OCI-LY1 (cell line): ENCODE data around the gene C17orf67.

Source experiments
- H2AFZ ChIP-seq: fragments of 200-600 bp; sonication (generic), shearing (Covaris generic); 2 replicates; pipeline ENCODE4 v1.6.0; 2014; ENCODE audit warnings: antibody characterized with exemption, mild to moderate bottlenecking, low read length
- H3F3A ChIP-seq: fragments of 200-600 bp; sonication (generic), shearing (Covaris generic); 2 replicates; pipeline ENCODE4 v1.6.0; 2014; ENCODE audit warnings: mild to moderate bottlenecking, antibody characterized with exemption, low read length, moderate library complexity; ENCODE audit not compliant: insufficient read depth
- H3K27ac ChIP-seq: fragments of 200-600 bp; sonication (generic); 2 replicates; pipeline ENCODE4 v1.5.1; 2014; ENCODE audit warnings: low read length, mixed run types, mild to moderate bottlenecking, low read depth; ENCODE audit not compliant: poor library complexity, severe bottlenecking
- H3K27me3 ChIP-seq: fragments of 200-600 bp; sonication (generic); 2 replicates; pipeline ENCODE4 v1.6.0; 2014; ENCODE audit warnings: antibody characterized with exemption, mild to moderate bottlenecking, low read length, moderate library complexity; ENCODE audit not compliant: insufficient read depth
- H3K36me3 ChIP-seq: fragments of 200-600 bp; sonication (generic); 2 replicates; pipeline ENCODE4 v1.6.1; 2014; ENCODE audit warnings: mild to moderate bottlenecking, antibody characterized with exemption, low read length, moderate library complexity, mixed read lengths; ENCODE audit not compliant: insufficient read depth
- H3K4me1 ChIP-seq: fragments of 200-600 bp; sonication (generic); 2 replicates; pipeline ENCODE4 v1.5.1; 2014; ENCODE audit warnings: mild to moderate bottlenecking, low read length, moderate library complexity; ENCODE audit not compliant: insufficient read depth, severe bottlenecking
- H3K4me2 ChIP-seq: fragments of 200-600 bp; sonication (generic), shearing (Covaris generic); 2 replicates; pipeline ENCODE4 v1.6.1; 2014; ENCODE audit warnings: low read length
- H3K4me3 ChIP-seq: fragments of 200-600 bp; sonication (generic); 2 replicates; pipeline ENCODE4 v1.5.1; 2014; ENCODE audit warnings: low read length, low read depth, mild to moderate bottlenecking, mixed read lengths; ENCODE audit not compliant: poor library complexity, severe bottlenecking
- H3K79me2 ChIP-seq: fragments of 200-600 bp; shearing (Covaris generic); 2 replicates; pipeline ENCODE4 v1.6.1; 2016; ENCODE audit warnings: mixed run types, low read length, mixed read lengths; ENCODE audit not compliant: insufficient read depth
- H3K9ac ChIP-seq: fragments of 200-600 bp; sonication (generic), shearing (Covaris generic); 2 replicates; pipeline ENCODE4 v1.6.1; 2014; ENCODE audit warnings: mild to moderate bottlenecking, low read length, mixed read lengths
- H3K9me2 ChIP-seq: fragments of 200-600 bp; sonication (generic), shearing (Covaris generic); 2 replicates; pipeline ENCODE4 v1.6.1; 2014; ENCODE audit warnings: low read depth, mild to moderate bottlenecking, low read length, mixed read lengths
- H3K9me3 ChIP-seq: fragments of 200-600 bp; shearing (Covaris generic); 2 replicates; pipeline ENCODE4 v1.6.1; 2014; ENCODE audit warnings: low read length, mixed read lengths
- H4K20me1 ChIP-seq: fragments of 200-600 bp; sonication (generic), shearing (Covaris generic); 2 replicates; pipeline ENCODE4 v1.6.0; 2016; ENCODE audit warnings: mild to moderate bottlenecking, low read length; ENCODE audit not compliant: insufficient read depth
- EZH2 ChIP-seq: fragments of 200-600 bp; sonication (generic), shearing (Covaris generic); IDR thresholded peaks from 2 replicates; pipeline ENCODE4 v1.8.0; 2017; ENCODE audit warnings: borderline replicate concordance, mixed run types, mild to moderate bottlenecking, antibody characterized with exemption, low read length, moderate library complexity, mixed read lengths
- TF ChIP-seq, protein P1 (sequence below): fragments of 200-600 bp; sonication (generic), shearing (Covaris generic); IDR thresholded peaks from 2 replicates; pipeline ENCODE4 v1.5.1; 2017; ENCODE audit warnings: mild to moderate bottlenecking, antibody characterized with exemption, low read length, moderate library complexity, mixed read lengths

Gene C17orf67

GRCh38 chr17:56771975-56772374, 61.7 kb downstream of the C17orf67 start:
- Histone ChIP-seq H3K9me2 (no peaks in the 10 kb centered on the region), H4K20me1 (no peaks in the 10 kb centered on the region), H3K4me3 (no peak overlapping the region), H3K27me3 (no peaks in the 10 kb centered on the region; the same call in 1 of the 2 replicates), H3F3A (no peaks in the 10 kb centered on the region), H3K9me3 (no peaks in the 10 kb centered on the region), H3K4me1 (no peaks in the 10 kb centered on the region), H3K79me2 (no peaks in the 10 kb centered on the region), H3K9ac (no peak overlapping the region), H3K27ac (no peak overlapping the region), H3K4me2 (no peak overlapping the region), H2AFZ (no peak overlapping the region), H3K36me3 (no peaks in the 10 kb centered on the region)
- TF ChIP-seq, protein P1, sequence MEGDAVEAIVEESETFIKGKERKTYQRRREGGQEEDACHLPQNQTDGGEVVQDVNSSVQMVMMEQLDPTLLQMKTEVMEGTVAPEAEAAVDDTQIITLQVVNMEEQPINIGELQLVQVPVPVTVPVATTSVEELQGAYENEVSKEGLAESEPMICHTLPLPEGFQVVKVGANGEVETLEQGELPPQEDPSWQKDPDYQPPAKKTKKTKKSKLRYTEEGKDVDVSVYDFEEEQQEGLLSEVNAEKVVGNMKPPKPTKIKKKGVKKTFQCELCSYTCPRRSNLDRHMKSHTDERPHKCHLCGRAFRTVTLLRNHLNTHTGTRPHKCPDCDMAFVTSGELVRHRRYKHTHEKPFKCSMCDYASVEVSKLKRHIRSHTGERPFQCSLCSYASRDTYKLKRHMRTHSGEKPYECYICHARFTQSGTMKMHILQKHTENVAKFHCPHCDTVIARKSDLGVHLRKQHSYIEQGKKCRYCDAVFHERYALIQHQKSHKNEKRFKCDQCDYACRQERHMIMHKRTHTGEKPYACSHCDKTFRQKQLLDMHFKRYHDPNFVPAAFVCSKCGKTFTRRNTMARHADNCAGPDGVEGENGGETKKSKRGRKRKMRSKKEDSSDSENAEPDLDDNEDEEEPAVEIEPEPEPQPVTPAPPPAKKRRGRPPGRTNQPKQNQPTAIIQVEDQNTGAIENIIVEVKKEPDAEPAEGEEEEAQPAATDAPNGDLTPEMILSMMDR: no peak
- TF ChIP-seq EZH2: no peak

DNA sequence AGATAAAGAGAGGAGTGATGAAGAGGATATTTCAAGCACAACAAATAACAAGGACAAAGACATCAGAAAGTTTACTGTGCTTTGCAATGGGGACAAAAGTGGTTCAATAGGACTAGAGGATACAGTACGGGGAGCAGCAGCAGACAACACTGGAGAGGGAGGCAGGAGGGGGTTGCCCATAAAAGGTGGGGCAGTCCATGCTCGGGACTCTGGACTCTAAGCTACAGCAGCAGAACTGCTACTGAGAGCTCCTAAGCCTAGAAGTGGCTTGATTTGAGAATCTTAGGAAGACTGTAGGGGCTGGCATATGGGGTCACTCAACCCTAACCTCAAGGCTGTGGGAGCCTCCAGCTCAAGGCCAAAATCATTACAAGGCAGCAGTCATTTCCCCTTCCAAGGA, 62.2 kb downstream of the C17orf67 start:
- no peaks in the 10 kb centered on the region for H3K9me3 ChIP-seq
- H4K20me1 ChIP-seq: no peaks in the 10 kb centered on the region
- H3K27me3 ChIP-seq: no peaks in the 10 kb centered on the region; the same call in 1 of the 2 replicates
- no peak overlapping the region for H3K4me3 ChIP-seq
- no peaks in the 10 kb centered on the region for H3F3A ChIP-seq
- H2AFZ ChIP-seq: no peak overlapping the region
- TF ChIP-seq, protein P1: no peak
- TF ChIP-seq EZH2: no peak
- no peaks in the 10 kb centered on the region for H3K79me2 ChIP-seq
- H3K9me2 ChIP-seq: no peaks in the 10 kb centered on the region
- H3K9ac ChIP-seq: no peak overlapping the region
- no peaks in the 10 kb centered on the region for H3K36me3 ChIP-seq
- H3K27ac ChIP-seq: no peak overlapping the region
- H3K4me2 ChIP-seq: no peak overlapping the region
- H3K4me1 ChIP-seq: no peaks in the 10 kb centered on the region

DNA sequence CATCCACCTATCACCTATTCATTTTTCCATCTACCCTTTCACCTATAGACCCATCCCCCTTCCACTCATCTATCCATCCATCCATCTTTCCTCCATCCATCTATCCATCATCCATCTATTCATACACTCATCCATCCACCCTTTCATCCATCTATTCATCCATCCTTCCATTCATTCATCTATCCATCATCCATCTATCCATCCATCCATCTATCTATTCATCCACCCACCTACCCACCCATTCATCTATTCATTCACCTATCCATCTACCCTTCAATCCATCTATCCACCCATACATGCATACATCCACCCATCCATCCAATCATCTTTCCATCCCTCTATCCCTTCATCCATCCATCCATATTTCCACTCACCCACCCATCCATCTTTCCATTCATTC, 63.3 kb downstream of the C17orf67 start:
- Histone ChIP-seq H3K36me3 (no peaks in the 10 kb centered on the region), H3K27ac (no peak overlapping the region), H3K4me2 (no peak overlapping the region), H3K79me2 (no peaks in the 10 kb centered on the region), H3K9me3 (no peaks in the 10 kb centered on the region), H3F3A (no peaks in the 10 kb centered on the region), H3K9ac (no peak overlapping the region), H4K20me1 (no peaks in the 10 kb centered on the region), H2AFZ (no peak overlapping the region), H3K4me3 (no peak overlapping the region), H3K4me1 (no peaks in the 10 kb centered on the region), H3K27me3 (peaks cover 2% of the 10 kb centered on the region; the same call in 1 of the 2 replicates), H3K9me2 (no peaks in the 10 kb centered on the region)
- TF ChIP-seq, protein P1: no peak
- TF ChIP-seq EZH2: no peak
